DOHH2 (cell line): ENCODE measurements around the gene ANXA4.

ENCODE experiments used
- H3F3A ChIP-seq: fragments of 200-600 bp; sonication (generic), shearing (Covaris generic); 2 replicates; pipeline ENCODE4 v1.6.0; 2016; ENCODE audit warnings: antibody characterized with exemption, mild to moderate bottlenecking; ENCODE audit not compliant: control insufficient read depth, insufficient read depth
- H3K27ac ChIP-seq: fragments of 200-600 bp; sonication (generic); 2 replicates; pipeline ENCODE4 v1.5.1; 2014; ENCODE audit warnings: low read depth, mild to moderate bottlenecking, low read length, moderate library complexity
- H3K27me3 ChIP-seq: fragments of 200-600 bp; sonication (generic); 2 replicates; pipeline ENCODE4 v1.6.1; 2014; ENCODE audit warnings: mild to moderate bottlenecking, low read length, mixed read lengths; ENCODE audit not compliant: control insufficient read depth
- H3K36me3 ChIP-seq: fragments of 200-600 bp; sonication (generic); 2 replicates; pipeline ENCODE4 v1.6.1; 2014; ENCODE audit warnings: mild to moderate bottlenecking, low read length, moderate library complexity, mixed read lengths; ENCODE audit not compliant: control insufficient read depth
- H3K4me1 ChIP-seq: fragments of 200-600 bp; sonication (generic); 2 replicates; pipeline ENCODE4 v1.6.1; 2014; ENCODE audit warnings: mild to moderate bottlenecking, low read length, mixed read lengths; ENCODE audit not compliant: control insufficient read depth
- H3K4me2 ChIP-seq: fragments of 200-600 bp; sonication (generic); 2 replicates; pipeline ENCODE4 v1.6.0; 2014; ENCODE audit warnings: mild to moderate bottlenecking, low read length, moderate library complexity
- H3K4me3 ChIP-seq: fragments of 200-600 bp; sonication (generic); 2 replicates; pipeline ENCODE4 v1.5.1; 2014; ENCODE audit warnings: mild to moderate bottlenecking, low read length, mixed read lengths
- H3K79me2 ChIP-seq: fragments of 200-600 bp; sonication (generic); 2 replicates; pipeline ENCODE4 v1.6.1; 2014; ENCODE audit warnings: mild to moderate bottlenecking, low read length, mixed read lengths; ENCODE audit not compliant: control insufficient read depth
- H3K9me2 ChIP-seq: fragments of 200-600 bp; sonication (generic); replicated peaks from 2 replicates; pipeline ENCODE4 v1.6.1; 2014; ENCODE audit warnings: mild to moderate bottlenecking, low read length, mixed read lengths; ENCODE audit not compliant: control insufficient read depth
- H3K9me3 ChIP-seq: fragments of 200-600 bp; sonication (generic); 2 replicates; pipeline ENCODE4 v1.6.1; 2014; ENCODE audit warnings: antibody characterized with exemption, low read length, mixed read lengths; ENCODE audit not compliant: control insufficient read depth, insufficient read depth
- H4K20me1 ChIP-seq: fragments of 200-600 bp; sonication (generic); 2 replicates; pipeline ENCODE4 v1.6.0; 2014; ENCODE audit warnings: low read depth, mild to moderate bottlenecking, antibody characterized with exemption, low read length, moderate library complexity; ENCODE audit not compliant: control insufficient read depth, insufficient read depth
- CTCF ChIP-seq: fragments of 200-600 bp; sonication (generic); IDR thresholded peaks from one replicate; pipeline ENCODE4 v1.5.1; 2014; ENCODE audit warnings: antibody characterized with exemption, mild to moderate bottlenecking, low read depth, low read length; ENCODE audit not compliant: poor library complexity, severe bottlenecking
- EZH2phosphoT487 ChIP-seq: fragments of 200-600 bp; sonication (generic); IDR thresholded peaks from 2 replicates; pipeline ENCODE4 v1.6.1; 2017; ENCODE audit warnings: borderline replicate concordance, mild to moderate bottlenecking, antibody characterized with exemption, low read length, moderate library complexity, mixed read lengths

ANXA4 gene

GRCh38 chr2:69831354-69831905, 89.5 kb downstream of the ANXA4 start:
- Histone ChIP-seq H4K20me1 (peaks cover 4% of the 10 kb centered on the region; the same call in 1 of the 2 replicates), H3K36me3 (peaks cover 30% of the 10 kb centered on the region), H3K27ac (no peak overlapping the region), H3K4me1 (peaks cover 59% of the 10 kb centered on the region), H3K4me2 (peak overlapping the region; percentile 88), H3K27me3 (no peaks in the 10 kb centered on the region), H3F3A (no peaks in the 10 kb centered on the region), H3K9me2 (no peaks in the 10 kb centered on the region), H3K79me2 (peaks cover 69% of the 10 kb centered on the region), H3K9me3 (no peaks in the 10 kb centered on the region), H3K4me3 (peak overlapping the region; percentile 96)
- TF ChIP-seq CTCF (no peak), EZH2phosphoT487 (no peak)

- no peak for TF ChIP-seq CTCF
- no peak for TF ChIP-seq EZH2phosphoT487
- no peak overlapping the region for H3K4me3 ChIP-seq
- no peaks in the 10 kb centered on the region for H3K27me3 ChIP-seq
- H3K36me3 ChIP-seq = peaks cover 45% of the 10 kb centered on the region
- no peak overlapping the region for H3K27ac ChIP-seq
- H3F3A ChIP-seq = no peaks in the 10 kb centered on the region
- peaks cover 83% of the 10 kb centered on the region for H3K79me2 ChIP-seq
- H3K9me2 ChIP-seq = no peaks in the 10 kb centered on the region
- peak overlapping the region; percentile 12 for H3K4me2 ChIP-seq
- H4K20me1 ChIP-seq = peaks cover 4% of the 10 kb centered on the region; the same call in 1 of the 2 replicates
- peaks cover 66% of the 10 kb centered on the region for H3K4me1 ChIP-seq
- no peaks in the 10 kb centered on the region for H3K9me3 ChIP-seq
These were observed 91.8 kb downstream of the ANXA4 start for GRCh38 chr2:69833752-69834151.

GRCh38 chr2:69835666-69836065, 93.7 kb downstream of the ANXA4 start:
- no peaks in the 10 kb centered on the region for H4K20me1 ChIP-seq
- H3K9me2 ChIP-seq = no peaks in the 10 kb centered on the region
- H3K27me3 ChIP-seq = no peaks in the 10 kb centered on the region
- TF ChIP-seq CTCF (no peak), EZH2phosphoT487 (no peak)
- no peaks in the 10 kb centered on the region for H3F3A ChIP-seq
- peaks cover 71% of the 10 kb centered on the region for H3K79me2 ChIP-seq
- H3K27ac ChIP-seq = no peak overlapping the region
- H3K4me2 ChIP-seq = peak overlapping the region; percentile 45
- H3K4me3 ChIP-seq = peak overlapping the region; percentile 18
- no peaks in the 10 kb centered on the region for H3K9me3 ChIP-seq
- peaks cover 59% of the 10 kb centered on the region for H3K4me1 ChIP-seq
- H3K36me3 ChIP-seq = peaks cover 56% of the 10 kb centered on the region
